Activated T-cell treated with anti-CD3 and anti-CD28 coated beads, Interleukin-2, amount 50 U/mL, for 72 hours (primary cell): ENCODE measurements around the gene STAC2. TPM values are rescaled to one million over a fixed set of nuclear protein-coding genes. Genes with fewer than 3 reads are reported as not detected.

Experiments
- ATAC-seq, 2 donors: fragments of 150-1000 bp; cut with Tn5 transposase; replicated peaks in 1 of 2; 2 replicates each; pipeline ENCODE4 v1.10.0; 2021; ENCODE audit warnings: moderate library complexity in 2 of 2, mild to moderate bottlenecking in 1 of 2
- DNase-seq, 2 donors: peaks; one replicate each; pipeline ENCODE4 v3.0.0; 2021 to 2022; ENCODE audit warnings: mixed read lengths in 1 of 2
- H3K27ac Mint-ChIP-seq: one replicate; pipeline ENCODE4 v1.8.0; 2022; ENCODE audit warnings: mild to moderate bottlenecking, moderate library complexity, mixed read lengths
- H3K27me3 Mint-ChIP-seq: one replicate; pipeline ENCODE4 v1.8.0; 2022; ENCODE audit warnings: low read depth, mixed read lengths
- H3K36me3 Mint-ChIP-seq, 2 donors: one replicate each; pipeline ENCODE4 v1.8.0; 2022; ENCODE audit warnings: mixed read lengths in 2 of 2, mild to moderate bottlenecking in 1 of 2; ENCODE audit not compliant: insufficient read depth in 2 of 2
- H3K4me1 Mint-ChIP-seq: one replicate; pipeline ENCODE4 v1.8.0; 2022; ENCODE audit warnings: low read depth, mixed read lengths
- H3K4me3 Mint-ChIP-seq, 2 donors: one replicate each; pipeline ENCODE4 v1.8.0; 2022; ENCODE audit warnings: mild to moderate bottlenecking in 2 of 2, mixed read lengths in 2 of 2, moderate library complexity in 2 of 2
- H3K9me3 Mint-ChIP-seq, 2 donors: one replicate each; pipeline ENCODE4 v1.8.0; 2022; ENCODE audit warnings: mixed read lengths in 2 of 2
- total RNA-seq, 2 donors: library from RNA; stranded (reverse); gene quantifications; one replicate each; pipeline ENCODE4 v1.2.3, GENCODE V29; 2022

Gene STAC2
- total RNA-seq, 2 donors from 2014 or later: 0.07 TPM; not detected in 1

DNA sequence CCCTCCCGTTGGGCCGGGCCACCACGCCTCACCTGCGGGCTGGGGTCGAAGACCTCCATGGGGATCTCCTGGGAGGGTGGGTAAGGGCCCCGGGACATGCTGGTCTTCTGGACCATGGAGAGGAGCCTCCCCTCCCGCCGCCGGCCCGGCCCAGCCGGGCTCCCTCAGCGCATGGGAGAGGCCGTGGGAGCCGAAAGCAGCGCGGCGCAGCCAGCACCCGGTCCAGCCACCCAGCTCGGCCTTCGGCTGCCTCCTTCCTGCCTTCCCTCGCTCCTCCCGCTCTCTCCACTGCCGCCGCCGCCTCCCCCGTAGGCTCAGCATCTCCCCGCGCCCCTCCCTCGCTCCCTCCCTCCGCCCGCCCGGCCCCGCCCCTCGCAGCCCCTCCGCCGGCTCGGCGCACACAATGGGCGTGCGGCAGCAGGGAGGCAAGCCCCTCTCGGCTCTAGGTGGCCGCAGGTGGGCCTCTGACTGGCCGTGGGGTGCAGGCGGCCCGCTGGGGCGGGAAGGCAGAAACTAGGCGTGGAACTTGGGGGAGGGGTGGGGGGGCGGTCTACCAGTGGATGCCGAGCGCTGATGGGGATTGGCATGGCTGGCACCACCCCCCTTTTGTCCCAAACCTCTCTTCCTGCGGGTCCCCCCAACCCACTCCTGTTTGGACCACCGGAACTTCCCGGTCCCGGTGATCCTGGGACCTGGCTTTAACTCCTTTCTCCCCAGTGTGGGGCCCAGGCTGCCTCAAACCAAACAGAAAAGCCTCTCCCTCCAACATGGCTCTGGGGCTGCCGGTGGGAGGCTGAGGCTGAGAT lies 28.2 kb downstream of the STAC2 start, which contains the start of gene CACNB1:
Gene CACNB1 (minus strand): TSS at position 290 of the 806 bp plus-strand sequence. CDS start 174 bp downstream, at position 116.
- peak within 1 kb of the TSS; percentile 61 for H3K27ac Mint-ChIP-seq
- DNase-seq (peak; percentile 75 to 86), ATAC-seq (peak; percentile 73 to 74)
- no peaks in the 10 kb centered on the region for H3K27me3 Mint-ChIP-seq
- H3K4me3 Mint-ChIP-seq: peak within 1 kb of the TSS; percentile 96 to 100
- peaks cover 10 to 22% of the 10 kb centered on the region in 2 donors for H3K36me3 Mint-ChIP-seq
- no peaks in the 10 kb centered on the region for H3K9me3 Mint-ChIP-seq
- peaks cover 55% of the 10 kb centered on the region for H3K4me1 Mint-ChIP-seq

DNA sequence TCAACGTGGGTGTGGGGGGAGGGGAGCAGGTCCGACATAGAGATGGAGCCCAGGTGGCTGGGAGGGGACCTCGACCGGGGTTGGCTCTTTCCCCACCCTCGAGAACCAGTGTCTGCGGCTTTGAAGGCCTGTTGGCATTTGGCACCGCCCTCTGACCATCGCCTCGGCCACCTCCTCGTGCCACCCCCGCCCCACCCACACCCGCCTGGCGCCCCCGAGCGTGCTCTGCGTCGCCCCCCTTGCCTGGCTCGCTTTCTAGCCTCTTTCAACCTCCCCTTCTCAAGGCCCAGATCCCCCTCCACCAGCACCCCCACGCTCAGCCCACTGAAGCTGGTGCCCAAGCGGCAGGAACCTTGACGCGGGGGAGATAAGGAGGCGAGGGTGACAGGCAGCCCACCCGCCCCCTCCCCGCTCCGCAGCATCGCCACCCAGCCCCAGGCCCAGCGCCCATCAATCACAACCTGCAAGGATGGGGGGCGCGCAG lies 28.9 kb downstream of the STAC2 start:
- ATAC-seq (no peak), DNase-seq (no peak)
- Mint-ChIP-seq H3K36me3 (peaks cover 9 to 17% of the 10 kb centered on the region in 2 donors), H3K27ac (no peak overlapping the region), H3K27me3 (no peaks in the 10 kb centered on the region), H3K4me1 (peaks cover 47% of the 10 kb centered on the region), H3K4me3 (peak overlapping the region; percentile 96 to 100), H3K9me3 (no peaks in the 10 kb centered on the region)

DNA sequence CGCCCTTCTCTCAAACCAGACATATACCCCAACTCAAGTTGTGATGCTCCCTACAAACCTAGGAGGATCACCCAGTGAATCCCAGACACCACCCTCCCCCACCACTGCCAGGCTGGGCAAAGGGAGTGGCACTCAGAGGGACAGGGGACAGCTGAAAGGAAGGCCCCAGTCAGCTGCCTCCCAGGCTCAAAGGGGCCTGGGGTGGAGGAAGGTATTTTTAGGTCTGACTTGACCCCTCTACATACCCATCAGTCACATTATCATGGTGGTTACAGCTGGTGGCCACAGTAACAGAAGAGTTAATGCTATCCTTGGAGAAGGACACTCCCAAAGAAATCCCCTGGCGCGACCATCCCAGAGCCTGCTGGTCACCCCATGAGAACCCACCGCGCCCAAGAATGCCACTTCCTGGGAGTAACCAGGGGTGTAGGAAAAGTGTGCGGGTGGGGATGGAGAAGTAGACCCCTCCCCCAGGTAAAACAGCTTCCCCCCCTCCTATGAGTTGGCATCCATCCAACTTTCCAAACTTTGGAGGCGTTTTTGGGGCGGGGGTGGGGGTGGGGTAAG lies 29.4 kb downstream of the STAC2 start:
- ATAC-seq (no peak), DNase-seq (no peak)
- Mint-ChIP-seq H3K4me3 (peak overlapping the region; percentile 69 to 72), H3K9me3 (no peaks in the 10 kb centered on the region), H3K4me1 (peaks cover 42% of the 10 kb centered on the region), H3K27ac (no peak overlapping the region), H3K36me3 (peaks cover 9 to 14% of the 10 kb centered on the region in 2 donors), H3K27me3 (no peaks in the 10 kb centered on the region)

DNA sequence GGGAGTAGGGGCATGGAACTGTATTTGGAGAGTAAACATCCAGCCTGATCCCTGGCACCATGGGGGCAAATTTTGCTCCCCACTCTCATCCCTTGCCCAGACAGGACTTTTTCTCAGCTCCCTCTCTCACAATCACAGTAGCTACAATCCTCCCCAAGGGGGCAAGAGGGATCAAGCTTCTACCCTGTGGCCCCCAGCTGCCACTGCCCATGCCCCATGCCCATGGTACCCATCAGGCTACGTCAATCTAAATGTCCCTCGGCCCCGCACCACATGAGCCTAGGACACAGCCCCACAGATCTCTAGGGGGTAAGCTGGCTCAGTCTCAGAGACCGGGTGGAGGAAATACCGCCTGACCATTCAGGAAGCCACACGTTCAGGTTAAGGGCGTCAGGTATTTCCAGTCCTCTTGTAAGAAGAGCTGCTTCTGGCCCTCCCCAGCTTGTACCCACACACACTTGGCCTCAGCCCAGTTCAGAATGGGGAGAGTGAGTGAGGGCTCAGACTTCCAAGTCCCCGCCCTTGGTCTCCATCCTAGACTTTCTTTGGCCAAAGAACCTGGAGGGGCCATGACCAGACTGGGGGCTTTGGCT lies 30.1 kb downstream of the STAC2 start:
- no peaks in the 10 kb centered on the region for H3K9me3 Mint-ChIP-seq

DNA sequence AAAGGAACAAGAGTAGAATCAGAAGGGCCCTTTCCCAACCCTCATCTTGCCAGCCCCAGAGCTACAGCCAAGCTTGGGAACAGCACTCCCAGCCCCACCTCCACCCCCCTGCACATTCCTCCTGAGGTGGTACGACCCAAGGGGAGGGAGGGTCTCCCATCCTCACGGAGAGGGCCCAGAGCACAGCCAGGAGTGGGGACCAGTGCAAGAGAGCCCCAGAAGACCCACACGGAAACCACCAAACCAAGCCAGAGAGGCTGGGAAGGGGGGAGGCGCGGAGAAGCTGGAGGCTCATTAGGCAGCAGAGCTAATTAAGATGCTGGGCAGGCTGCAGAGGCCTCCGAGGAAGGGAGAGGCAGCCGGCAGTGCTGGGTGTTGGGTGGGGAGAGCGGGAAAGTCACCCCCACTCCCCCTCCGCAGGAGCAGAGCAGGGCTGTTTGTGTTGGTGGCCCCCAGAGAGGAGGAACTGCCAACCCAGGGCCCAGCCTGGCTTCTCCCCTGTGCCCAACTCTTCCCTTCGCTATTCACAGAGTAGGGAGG lies 30.7 kb downstream of the STAC2 start:
- H3K4me1 Mint-ChIP-seq: peaks cover 30% of the 10 kb centered on the region
- no peak overlapping the region for H3K4me3 Mint-ChIP-seq
- H3K27me3 Mint-ChIP-seq: no peaks in the 10 kb centered on the region
- no peak for DNase-seq
- H3K36me3 Mint-ChIP-seq: peaks cover 4 to 5% of the 10 kb centered on the region in 2 donors
- no peaks in the 10 kb centered on the region for H3K9me3 Mint-ChIP-seq
- no peak for ATAC-seq
- H3K27ac Mint-ChIP-seq: no peak overlapping the region

More for the DNA sequence above, 30.1 kb downstream of the STAC2 start:
- H3K27me3 Mint-ChIP-seq: no peaks in the 10 kb centered on the region
- no peak overlapping the region for H3K27ac Mint-ChIP-seq
- peak overlapping the region; percentile 69 to 72 for H3K4me3 Mint-ChIP-seq
- DNase-seq: no peak
- peaks cover 5 to 9% of the 10 kb centered on the region in 2 donors for H3K36me3 Mint-ChIP-seq
- H3K4me1 Mint-ChIP-seq: peaks cover 35% of the 10 kb centered on the region
- ATAC-seq: no peak

DNA sequence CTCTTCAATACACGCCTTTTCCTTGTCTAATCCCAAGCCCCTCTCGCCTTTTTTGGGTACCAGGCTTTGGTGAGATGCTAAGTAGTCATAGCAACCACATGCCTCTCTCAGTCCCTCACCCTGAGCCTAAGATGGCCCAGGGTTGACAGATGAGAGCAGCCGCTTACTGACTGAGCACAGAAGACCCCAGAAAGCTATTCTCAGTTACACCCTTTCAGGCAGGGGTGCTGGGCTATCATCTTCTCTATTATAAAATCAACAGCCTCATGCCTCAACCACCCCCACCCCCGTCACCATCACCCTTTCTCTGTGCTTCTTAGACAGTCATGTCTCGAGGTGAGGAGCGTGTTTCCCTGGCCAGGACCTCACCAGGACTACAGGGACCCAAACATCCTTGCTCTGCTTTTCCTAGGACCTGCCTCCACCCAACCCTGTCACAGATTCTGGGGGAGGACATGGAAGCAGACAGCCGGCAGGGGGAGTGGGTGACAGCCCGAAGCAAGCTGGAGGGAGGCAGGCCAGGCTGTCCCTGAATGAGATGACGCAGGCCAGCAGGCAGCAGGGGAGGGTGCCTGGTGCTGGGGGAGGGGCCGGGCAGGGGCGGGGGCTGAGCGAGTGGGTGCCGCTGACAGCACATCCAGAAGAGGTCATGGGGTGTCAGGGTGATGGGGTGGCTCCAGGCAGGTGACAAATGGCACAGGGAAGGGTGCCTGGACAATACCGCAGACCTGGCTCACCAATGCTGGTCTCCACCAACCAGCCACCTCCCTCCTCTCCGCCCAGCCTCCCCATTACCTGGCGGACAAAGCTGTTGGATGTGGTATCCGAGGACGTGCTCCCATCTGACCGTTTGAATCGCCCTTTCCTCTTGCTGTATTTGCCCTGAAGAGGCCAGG lies 31.4 kb downstream of the STAC2 start:
- no peak for DNase-seq
- Mint-ChIP-seq H3K4me1 (peaks cover 23% of the 10 kb centered on the region), H3K4me3 (no peak overlapping the region), H3K27me3 (no peaks in the 10 kb centered on the region), H3K27ac (no peak overlapping the region), H3K36me3 (peaks cover 2 to 5% of the 10 kb centered on the region in 2 donors), H3K9me3 (no peaks in the 10 kb centered on the region)
- no peak for ATAC-seq

DNA sequence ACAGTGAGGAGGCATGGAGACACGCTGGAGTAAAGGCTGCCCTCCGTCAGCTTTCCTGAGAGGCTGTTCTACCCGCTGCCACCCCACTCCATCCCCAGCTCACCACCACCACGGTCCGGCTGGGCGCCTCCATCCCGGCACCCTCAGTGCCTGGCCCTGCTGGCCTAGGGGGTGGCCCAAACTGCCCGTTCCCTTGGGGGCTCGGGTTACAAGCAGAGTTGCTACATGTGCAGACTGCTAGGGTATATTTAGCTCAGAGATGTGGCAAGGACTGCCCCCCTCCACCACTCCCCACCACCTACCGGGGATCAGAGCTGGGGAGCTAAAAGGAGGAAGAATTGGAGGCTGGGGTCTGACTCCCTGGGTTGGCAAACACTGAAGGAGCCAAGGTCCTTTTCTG lies 32.4 kb downstream of the STAC2 start:
- Mint-ChIP-seq H3K9me3 (no peaks in the 10 kb centered on the region), H3K36me3 (peaks cover 4 to 5% of the 10 kb centered on the region in 2 donors), H3K27me3 (no peaks in the 10 kb centered on the region), H3K4me1 (peaks cover 13% of the 10 kb centered on the region), H3K27ac (no peak overlapping the region), H3K4me3 (no peak overlapping the region)
- no peak for ATAC-seq
- DNase-seq: no peak

DNA sequence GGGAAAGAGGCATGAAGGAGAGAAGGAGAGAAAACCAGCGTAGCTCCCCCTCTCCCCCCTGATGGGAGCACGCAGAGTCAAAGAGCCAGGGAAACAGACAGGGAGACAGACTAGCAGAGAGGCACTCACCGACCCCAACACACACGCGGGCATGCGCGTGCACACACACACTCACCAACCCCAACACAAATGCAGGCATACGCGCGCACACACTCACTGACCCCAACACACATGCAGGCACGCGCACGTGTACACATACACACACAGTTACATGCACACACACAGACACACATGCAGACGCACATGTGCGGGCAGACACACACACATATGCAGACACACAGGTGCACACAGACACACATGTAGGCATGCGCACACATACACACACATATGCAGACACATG lies 32.8 kb downstream of the STAC2 start:
- H3K27me3 Mint-ChIP-seq: no peaks in the 10 kb centered on the region
- H3K4me3 Mint-ChIP-seq: no peak overlapping the region
- DNase-seq (no peak), ATAC-seq (no peak)
- H3K9me3 Mint-ChIP-seq: no peaks in the 10 kb centered on the region
- peaks cover 9% of the 10 kb centered on the region for H3K4me1 Mint-ChIP-seq
- H3K27ac Mint-ChIP-seq: no peak overlapping the region
- H3K36me3 Mint-ChIP-seq: peaks cover 4 to 5% of the 10 kb centered on the region in 2 donors

DNA sequence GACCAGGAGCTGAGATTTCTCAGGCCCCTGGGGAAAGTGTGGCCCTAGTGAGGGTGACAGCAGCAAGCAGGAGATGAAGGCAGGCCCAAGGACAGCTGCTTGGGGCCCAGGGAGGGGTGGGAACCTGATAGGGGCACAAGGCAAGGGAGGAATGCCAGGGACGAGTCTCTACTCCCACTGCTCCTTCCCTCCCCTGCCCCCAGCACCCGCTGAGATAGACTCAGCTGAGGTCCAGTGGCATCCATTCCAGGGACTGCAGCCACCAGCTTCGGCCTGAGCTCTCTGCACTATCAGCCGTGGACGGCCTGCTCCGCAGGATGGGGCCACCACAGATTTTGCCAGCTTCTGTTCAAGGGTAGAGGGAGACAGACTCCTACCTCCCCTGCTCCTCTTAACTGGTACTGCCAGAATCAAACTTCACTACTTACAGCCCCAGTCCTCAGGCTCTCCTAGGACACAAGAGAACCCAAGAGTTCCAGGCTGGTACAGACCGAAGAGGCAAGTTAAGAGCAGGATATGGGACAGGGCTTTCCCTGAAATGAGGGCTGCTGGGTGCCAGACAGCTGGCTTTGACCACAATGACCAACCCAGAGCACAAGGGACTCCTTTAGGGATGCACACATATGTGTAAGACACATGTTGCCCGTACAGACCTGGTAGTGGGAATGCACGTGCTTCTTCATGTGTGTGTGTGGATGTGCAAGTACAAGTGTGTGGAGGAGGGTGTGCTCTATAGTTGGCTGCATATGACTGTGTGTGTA lies 33.8 kb downstream of the STAC2 start:
- H3K36me3 Mint-ChIP-seq: peaks cover 4 to 5% of the 10 kb centered on the region in 2 donors
- no peaks in the 10 kb centered on the region for H3K27me3 Mint-ChIP-seq
- no peak overlapping the region for H3K4me3 Mint-ChIP-seq
- H3K9me3 Mint-ChIP-seq: no peaks in the 10 kb centered on the region
- peaks cover 8% of the 10 kb centered on the region for H3K4me1 Mint-ChIP-seq
- H3K27ac Mint-ChIP-seq: no peak overlapping the region
- ATAC-seq (no peak), DNase-seq (no peak)

DNA sequence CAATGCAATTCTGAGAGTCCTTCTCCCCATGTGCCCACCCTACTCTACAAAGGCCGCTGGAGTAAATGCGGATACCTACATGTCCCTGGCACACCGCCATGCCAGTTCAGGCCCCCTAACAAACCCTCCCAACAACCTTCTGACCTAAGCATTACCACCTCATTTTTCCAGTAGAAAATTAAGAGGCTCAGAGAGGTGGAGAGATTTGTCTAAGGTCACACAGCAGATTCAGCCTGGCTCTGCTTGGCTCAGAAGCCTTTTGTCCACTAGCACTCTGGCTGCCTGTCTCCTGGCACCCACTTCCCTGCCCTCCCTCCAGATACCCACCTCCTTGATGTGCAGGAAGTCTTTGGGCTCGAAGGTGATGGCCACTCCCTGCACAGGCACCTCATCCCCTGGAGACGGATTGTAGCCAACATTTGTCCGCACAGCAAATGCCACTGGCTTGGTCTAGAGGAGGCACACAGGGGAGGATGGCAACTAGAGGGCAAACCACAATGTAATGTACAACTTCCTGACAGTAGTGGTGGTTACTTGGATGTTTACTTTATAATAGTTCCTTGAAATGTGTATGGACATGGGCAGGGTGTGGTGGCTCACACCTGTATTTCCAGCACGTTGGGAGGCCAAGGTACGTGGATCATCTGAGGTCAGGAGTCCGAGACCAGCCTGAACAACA lies 38.5 kb downstream of the STAC2 start:
- no peaks in the 10 kb centered on the region for H3K27me3 Mint-ChIP-seq
- no peaks in the 10 kb centered on the region for H3K4me1 Mint-ChIP-seq
- H3K36me3 Mint-ChIP-seq: peaks cover 8 to 11% of the 10 kb centered on the region in 2 donors

DNA sequence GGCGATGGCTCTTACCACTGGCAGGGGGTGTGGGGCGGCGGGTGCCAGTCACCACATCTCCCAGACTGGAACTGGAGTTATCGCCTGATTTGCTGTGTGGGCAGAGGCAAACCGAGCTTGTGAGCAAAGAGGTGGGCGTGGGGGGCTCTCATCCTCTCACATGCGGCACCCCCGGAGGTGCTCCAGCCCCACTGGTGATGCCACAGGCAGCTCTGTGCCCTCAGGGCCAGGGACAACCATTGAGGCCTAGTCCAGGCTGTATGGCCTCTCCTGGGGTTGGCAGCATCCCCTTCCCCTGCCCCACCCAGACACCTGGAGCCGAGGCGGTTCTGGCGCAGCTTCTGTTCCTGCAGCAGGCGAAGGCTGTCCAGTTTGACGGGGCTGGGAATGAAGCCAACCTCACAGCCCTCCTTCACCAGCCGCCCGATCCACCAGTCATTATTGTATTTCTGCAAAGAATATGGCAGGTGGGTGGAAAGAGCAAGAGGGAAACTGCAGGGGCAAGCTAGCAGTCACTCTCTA lies 39.2 kb downstream of the STAC2 start:
- DNase-seq (no peak), ATAC-seq (no peak)
- Mint-ChIP-seq H3K27ac (no peak overlapping the region), H3K27me3 (no peaks in the 10 kb centered on the region), H3K4me3 (no peak overlapping the region), H3K4me1 (no peaks in the 10 kb centered on the region), H3K9me3 (no peaks in the 10 kb centered on the region), H3K36me3 (peaks cover 7 to 10% of the 10 kb centered on the region in 2 donors)

More for the DNA sequence above, 38.5 kb downstream of the STAC2 start:
- no peak overlapping the region for H3K27ac Mint-ChIP-seq
- DNase-seq: no peak
- H3K4me3 Mint-ChIP-seq: no peak overlapping the region
- H3K9me3 Mint-ChIP-seq: no peaks in the 10 kb centered on the region
- ATAC-seq: no peak
